Hepatocyte (in vitro differentiated cells): ENCODE data around the gene GPATCH1.

Experiments used
- EZH2 ChIP-seq: fragments of 200-600 bp; sonication (generic); IDR thresholded peaks from 2 replicates; pipeline ENCODE4 v1.6.1; 2016; ENCODE audit warnings: antibody characterized with exemption, mild to moderate bottlenecking, borderline replicate concordance
- EZH2phosphoT487 ChIP-seq: fragments of 200-600 bp; sonication (generic); IDR thresholded peaks from one replicate; pipeline ENCODE4 v1.6.1; 2018; ENCODE audit warnings: antibody characterized with exemption, mild to moderate bottlenecking, low read depth, moderate library complexity; ENCODE audit not compliant: unreplicated experiment, severe bottlenecking
- TF ChIP-seq, protein P1 (sequence below): fragments of 200-600 bp; sonication (generic); IDR thresholded peaks from 2 replicates; pipeline ENCODE4 v1.5.1; 2016; ENCODE audit warnings: antibody characterized with exemption, mild to moderate bottlenecking; ENCODE audit not compliant: poor library complexity

DNA sequence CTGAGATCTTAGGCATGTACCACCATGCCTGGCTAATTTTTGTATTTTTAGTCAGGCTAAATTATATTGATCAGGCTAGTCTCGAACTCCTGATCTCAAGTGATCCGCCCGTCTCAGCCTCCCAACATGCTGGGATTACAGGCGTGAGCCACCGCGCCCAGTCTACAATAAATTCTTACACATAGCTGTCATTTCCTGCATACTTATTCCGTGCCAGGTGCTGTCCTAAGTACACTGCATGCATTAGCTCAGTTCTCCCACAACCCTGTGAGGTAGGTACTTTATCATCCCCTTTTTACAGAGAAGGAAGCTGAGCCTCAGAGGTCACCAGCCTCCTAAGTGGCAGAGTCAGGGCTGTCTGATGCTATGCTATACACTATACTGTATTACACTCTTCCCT is 9.1 kb upstream of the GPATCH1 start:
- TF ChIP-seq, protein P1, sequence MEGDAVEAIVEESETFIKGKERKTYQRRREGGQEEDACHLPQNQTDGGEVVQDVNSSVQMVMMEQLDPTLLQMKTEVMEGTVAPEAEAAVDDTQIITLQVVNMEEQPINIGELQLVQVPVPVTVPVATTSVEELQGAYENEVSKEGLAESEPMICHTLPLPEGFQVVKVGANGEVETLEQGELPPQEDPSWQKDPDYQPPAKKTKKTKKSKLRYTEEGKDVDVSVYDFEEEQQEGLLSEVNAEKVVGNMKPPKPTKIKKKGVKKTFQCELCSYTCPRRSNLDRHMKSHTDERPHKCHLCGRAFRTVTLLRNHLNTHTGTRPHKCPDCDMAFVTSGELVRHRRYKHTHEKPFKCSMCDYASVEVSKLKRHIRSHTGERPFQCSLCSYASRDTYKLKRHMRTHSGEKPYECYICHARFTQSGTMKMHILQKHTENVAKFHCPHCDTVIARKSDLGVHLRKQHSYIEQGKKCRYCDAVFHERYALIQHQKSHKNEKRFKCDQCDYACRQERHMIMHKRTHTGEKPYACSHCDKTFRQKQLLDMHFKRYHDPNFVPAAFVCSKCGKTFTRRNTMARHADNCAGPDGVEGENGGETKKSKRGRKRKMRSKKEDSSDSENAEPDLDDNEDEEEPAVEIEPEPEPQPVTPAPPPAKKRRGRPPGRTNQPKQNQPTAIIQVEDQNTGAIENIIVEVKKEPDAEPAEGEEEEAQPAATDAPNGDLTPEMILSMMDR: no peak
- no peak for TF ChIP-seq EZH2phosphoT487
- TF ChIP-seq EZH2: no peak
